HG02943 (cell line): Measurements from ENCODE around the gene PLVAP.

Experiments
- ATAC-seq: cut with Tn5 transposase; IDR thresholded peaks from one replicate; pipeline ENCODE4 v1.9.1; 2021; ENCODE audit warnings: mild to moderate bottlenecking, low read depth, moderate library complexity; ENCODE audit not compliant: unreplicated experiment

Gene PLVAP, protein sequence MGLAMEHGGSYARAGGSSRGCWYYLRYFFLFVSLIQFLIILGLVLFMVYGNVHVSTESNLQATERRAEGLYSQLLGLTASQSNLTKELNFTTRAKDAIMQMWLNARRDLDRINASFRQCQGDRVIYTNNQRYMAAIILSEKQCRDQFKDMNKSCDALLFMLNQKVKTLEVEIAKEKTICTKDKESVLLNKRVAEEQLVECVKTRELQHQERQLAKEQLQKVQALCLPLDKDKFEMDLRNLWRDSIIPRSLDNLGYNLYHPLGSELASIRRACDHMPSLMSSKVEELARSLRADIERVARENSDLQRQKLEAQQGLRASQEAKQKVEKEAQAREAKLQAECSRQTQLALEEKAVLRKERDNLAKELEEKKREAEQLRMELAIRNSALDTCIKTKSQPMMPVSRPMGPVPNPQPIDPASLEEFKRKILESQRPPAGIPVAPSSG

DNA sequence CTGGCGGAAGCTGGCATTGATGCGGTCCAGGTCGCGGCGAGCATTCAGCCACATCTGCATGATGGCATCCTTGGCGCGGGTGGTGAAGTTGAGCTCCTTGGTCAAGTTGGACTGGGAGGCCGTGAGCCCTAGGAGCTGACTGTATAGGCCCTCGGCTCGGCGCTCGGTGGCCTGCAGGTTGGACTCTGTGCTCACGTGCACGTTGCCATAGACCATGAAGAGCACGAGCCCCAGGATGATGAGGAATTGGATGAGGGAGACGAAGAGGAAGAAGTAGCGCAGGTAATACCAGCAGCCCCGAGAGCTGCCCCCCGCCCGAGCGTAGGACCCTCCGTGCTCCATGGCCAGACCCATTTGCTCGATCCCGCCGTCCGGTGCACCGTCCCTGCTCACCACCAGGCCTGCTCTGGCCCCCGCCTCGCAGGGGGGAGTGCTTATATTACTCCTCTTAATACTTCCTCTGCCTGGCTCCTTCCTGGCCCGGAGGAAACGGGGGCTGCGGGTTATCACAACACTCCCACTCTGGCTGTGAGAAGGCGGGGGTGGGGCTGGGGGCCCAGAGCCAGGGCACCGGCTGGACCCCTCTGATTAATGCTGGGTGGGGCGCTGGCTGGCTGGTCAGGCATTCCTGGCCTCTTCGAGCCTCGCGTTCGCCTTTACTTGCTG is at the start of gene PLVAP:
Gene PLVAP (minus strand): TSS at position 408 of the 666 bp plus-strand sequence. CDS start 54 bp downstream, at position 354.
- ATAC-seq, result no peak

DNA sequence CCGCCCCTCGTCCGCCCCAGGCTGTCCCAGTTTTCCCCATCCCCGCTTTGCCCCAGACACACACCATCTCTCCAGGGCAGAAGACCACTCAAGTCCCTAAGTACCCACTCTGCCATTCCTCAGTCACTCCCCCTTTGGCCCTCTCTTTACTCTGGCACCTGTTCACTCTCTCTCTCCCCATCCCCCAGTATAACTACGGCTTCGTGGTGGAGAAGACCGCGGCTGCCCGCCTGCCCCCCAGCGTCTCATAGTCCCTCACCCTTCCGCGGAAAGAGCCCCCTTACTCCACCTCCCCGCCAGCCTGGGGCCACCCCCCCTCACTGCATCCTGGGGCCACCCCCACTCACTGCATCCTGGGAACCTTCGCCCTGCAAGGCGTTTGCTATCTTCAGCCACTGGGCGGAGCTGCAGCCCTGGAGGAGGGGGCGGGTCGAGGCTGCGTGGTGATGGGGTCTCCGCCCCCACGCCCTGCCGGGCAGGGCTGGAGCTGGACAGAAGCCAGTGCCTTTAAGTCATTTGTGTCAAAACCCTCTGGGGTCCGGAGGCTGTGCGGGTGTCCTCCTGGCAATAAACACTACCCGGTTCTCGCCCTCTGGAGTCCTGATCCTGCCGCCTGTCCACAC is 47.7 kb upstream of the PLVAP start:
- no peak for ATAC-seq

DNA sequence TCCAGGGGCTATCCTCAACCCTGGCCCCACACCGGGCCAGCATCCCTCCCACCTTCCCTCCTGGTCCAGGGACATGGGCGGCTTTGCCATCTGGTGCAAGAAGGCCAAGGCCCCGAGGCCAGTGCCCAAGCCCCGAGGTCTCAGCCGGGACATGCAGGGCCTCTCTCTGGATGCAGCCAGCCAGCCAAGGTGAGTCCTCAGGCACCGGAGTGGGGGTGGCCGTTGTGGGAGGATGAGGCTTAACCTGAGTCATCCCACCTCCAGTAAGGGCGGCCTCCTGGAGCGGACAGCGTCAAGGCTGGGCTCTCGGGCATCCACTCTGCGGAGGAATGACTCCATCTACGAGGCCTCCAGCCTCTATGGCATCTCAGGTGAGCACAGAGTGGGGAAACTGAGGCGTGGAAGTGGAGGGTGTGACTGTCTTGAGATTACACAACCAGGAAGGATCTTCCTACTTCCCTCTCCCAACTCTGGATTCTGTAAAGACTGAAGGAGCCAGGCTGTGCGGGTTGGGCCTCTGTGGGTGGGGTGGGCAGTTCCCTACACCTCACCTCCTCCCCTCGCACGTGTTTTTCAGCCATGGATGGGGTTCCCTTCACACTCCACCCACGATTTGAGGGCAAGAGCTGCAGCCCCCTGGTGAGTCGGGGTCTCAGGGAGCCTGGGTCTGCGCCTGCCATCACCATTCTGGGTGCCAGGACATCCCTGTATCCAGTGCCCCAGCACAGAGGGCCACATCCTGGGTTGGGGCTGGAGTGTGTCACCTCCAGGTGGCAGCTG is 46.5 kb upstream of the PLVAP start:
- no peak for ATAC-seq

DNA sequence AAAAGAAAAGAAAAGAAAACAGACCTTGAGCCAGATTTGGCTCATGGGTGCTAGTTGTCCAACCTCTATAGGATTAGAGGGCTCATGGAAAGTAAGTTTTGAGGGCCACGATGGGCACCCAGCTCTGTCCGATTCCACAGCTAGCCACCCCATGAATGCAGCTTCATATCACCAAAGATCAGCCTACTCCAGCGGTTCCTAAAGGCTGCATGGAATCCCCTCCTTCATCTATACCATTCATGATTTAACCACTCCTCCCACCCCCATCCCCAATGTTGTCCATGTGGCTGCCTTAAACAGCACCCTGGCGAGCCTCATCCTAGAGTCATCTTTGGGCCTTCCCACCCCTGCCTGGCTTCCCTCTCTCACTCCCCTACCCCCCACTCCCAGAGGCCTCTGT is 44.8 kb upstream of the PLVAP start:
- no peak for ATAC-seq

DNA sequence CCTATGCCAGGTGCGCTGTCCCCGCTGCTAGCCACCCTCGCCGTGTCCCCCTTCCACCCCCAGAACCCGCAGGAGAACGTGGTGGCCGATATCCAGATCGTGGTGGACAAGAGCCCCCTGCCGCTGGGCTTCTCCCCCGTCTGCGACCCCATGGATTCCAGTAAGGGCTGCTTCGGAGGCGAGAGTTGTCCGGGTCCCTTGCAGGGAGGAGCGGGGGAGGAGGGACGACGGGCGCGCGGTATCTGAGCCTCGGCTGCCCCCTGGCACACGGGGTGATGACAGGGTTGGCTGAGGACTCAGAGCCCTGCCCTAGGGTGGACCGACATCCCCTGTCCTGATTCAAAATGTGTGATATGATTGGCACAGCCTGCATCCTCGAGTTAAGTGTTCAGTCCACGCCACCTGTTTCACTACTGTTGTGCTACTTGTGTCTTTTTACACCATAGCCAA is 43.4 kb upstream of the PLVAP start:
- no peak for ATAC-seq

DNA sequence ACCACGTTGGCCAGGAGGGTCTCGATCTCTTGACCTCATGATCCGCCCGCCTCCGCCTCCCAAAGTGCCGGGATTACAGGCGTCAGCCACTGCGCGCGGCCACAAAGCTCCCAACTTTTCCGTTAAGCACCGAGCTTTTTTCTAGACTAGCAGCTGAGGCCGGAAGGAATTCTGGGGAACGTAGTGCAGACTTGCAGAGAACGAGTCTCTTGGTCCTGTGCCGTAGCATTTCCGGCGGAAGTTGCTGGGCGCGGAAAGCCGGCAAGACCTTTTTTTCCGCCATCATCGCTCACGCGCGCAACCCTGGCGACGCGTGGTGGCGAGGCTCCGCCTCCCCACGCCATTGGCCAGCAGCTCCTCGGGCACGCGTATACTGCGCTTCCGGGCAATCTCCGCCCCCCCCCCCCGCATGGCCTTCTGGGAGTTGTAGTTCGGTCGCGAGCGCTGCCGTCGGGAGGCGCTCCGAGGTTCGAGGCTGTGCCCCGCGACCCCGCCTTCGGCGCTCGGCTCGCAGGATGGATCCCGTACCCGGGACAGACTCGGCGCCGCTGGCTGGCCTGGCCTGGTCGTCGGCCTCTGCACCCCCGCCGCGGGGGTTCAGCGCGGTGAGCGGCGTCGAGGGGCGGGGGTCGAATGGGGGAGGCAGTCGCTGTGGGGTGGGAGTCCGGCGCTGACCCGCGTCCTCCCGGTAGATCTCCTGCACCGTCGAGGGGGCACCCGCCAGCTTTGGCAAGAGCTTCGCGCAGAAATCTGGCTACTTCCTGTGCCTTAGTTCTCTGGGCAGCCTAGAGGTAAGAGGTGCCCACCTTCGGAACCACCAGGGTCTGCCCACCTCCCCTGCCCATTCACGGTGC is 42.7 kb upstream of the PLVAP start, which contains the start of gene MVB12A:
Gene MVB12A (plus strand): TSS at position 427 of the 854 bp plus-strand sequence. CDS start 89 bp downstream, at position 516.
- ATAC-seq, result peak; percentile 88

DNA sequence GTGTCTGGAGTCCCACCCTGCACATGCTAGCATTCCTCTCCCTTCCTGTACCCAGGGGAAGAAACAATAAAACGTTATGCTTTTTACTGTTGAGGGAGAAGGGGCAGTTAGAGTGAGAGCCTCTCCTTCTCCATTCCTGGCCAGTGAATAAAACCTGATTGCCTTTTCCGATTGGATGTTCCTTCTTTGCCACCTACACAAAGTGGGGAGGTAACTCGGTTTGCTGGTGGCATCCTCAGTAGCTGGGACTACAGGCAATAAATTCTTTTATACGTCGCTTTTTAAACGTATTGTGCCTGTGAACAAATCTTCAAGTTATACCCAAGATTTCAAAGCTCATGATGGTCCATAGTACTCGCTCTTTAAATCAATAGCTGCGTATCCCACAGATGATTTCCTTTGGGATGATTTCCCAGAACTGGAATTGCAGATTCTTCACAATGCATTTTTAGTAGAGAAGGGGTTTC is 42.0 kb upstream of the PLVAP start:
- no peak for ATAC-seq

DNA sequence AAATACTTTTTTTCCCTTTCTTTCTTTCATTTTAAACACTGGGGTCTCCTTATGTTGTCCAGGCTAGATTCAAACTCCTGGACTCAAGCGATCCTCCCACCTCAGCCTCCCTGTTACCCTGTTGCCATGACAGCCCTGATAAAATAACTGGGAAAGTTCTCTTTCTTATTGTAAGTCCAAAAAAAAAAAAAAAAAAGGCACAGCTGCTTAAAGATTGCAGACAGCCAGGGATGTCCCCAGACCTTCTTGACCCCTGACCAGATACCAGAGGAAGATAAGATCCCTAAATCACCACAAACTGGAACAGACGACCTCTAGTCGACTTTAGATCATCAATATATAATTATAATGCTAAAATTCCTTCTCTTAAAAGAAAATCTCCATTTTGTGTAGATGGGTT is 41.6 kb upstream of the PLVAP start:
- ATAC-seq, result no peak

DNA sequence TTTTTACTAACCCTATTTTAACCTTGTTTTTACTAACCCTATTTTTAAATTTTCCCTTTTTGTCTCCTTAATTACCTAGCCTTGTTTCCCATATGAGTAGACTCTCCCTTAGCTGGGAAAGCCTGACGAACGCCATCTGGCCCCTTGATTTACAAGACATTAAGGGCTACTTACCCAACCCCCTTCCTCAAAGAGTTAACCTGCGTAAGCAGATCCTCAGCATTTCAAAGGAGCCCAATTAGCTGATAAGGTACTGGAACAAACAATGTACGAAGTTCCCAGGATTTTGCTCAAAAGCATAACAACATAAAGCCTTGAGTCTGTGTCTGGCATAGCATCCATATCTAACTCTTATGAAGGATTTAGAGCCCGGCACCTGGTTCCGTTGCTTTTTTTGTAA is 38.0 kb upstream of the PLVAP start:
- no peak for ATAC-seq

DNA sequence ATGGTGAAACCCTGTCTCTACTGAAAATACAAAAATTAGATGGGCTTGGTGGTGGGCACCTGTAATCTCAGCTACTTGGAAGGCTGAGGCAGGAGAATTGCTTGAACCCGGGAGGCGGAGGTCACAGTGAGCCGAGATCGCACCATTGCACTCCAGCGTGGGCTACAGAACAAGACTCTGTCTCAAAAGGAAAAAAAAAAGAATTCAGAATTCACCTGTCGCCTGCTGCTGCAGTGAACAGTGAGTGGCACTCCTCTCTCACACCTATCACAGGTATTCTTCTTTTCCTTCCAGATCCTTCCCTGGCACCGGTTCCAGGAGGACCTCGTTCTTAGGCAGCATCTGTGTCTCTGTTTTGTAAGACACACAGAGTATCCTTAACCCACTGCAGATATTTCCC is 37.0 kb upstream of the PLVAP start:
- no peak for ATAC-seq

DNA sequence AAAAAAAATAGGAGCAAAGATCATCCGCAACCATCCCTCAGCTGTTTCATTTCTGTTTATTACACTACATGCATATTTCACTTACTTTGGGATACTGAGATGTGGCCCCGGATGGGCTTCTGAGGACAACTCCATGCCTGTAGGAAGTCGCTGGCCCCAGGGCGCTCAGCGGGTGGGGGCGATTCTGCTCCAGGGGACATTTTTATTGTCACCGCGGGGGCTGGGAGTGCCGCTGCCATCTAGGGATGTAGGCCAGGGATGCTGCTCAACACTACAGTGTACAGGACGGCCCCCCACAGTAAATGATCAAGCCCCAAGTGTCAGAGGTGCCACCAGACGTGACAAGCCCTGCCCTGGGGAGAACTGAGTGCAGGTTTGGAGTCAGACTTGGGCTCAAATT is 34.7 kb upstream of the PLVAP start:
- ATAC-seq, result no peak

DNA sequence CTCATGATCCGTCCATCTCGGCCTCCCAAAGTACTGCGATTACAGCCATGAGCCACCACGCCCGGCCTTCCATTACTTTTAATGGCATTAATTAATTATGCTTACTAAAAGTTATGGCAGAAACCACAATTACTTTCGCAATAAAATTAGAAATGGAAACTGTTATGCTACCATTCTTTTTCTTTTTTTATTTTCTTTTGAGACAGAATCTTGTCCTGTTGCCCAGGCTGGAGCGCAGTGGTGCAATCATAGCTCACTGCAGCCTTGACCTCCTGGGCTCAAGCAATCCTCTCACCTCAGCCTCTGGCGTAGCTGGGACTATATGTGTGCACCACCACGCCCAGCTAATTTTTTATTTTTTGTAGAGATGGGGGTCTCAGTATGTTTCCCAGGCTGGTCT is 32.8 kb upstream of the PLVAP start:
- no peak for ATAC-seq

DNA sequence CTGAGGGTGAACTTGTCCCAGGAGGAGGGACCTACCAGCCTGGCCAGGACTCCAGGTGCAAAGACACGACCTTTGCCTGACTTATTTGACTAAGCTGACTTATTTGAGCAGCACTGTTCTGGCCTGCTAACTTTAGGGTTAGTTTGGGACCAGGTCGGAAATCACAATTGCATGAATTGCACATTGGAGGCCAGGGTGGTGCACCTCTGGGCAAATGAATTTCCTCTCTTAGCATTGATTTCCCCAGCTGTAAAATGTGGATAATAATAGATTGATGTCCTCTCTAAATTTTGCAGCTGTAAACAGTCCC is 29.7 kb upstream of the PLVAP start:
- no peak for ATAC-seq

DNA sequence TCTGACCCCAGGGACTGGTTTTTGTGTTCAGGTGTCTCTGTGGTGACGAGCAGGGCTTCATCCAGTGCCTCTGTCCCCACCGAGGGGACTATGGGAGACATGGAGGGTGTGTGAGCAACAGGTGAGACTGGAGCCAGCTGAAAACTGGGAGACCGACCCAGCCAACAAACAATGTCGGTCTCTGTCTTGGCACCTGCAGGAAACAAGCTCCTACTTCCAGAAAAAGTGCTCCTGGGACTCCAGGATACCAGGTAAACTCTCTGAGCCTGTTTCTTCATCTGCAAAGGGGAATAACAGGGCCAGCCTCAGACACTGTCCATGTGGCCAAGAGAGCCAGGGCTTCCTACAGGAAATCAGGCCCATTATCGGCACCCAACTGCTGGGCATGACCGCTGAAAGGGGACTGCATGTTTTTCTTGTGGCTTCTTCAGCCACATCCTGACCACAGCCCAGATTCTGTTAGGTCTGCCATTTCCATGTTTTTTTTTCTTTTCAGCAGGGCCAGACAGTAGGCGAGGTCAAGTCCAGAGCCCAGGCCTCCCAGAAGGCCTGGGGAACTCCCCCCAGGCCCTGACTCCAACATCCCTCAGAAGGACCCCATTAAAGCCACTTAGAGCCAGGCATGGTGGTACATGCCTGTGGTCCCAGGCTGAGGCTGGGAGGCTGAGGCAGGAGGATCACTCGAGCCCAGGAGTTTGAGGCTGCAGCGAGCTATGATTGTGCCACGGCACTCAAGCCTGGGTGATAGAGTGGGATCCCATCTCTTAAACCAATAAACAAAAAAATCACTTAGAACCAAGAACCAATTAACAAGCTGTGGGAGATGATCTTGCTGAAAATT is 29.1 kb upstream of the PLVAP start:
- no peak for ATAC-seq

DNA sequence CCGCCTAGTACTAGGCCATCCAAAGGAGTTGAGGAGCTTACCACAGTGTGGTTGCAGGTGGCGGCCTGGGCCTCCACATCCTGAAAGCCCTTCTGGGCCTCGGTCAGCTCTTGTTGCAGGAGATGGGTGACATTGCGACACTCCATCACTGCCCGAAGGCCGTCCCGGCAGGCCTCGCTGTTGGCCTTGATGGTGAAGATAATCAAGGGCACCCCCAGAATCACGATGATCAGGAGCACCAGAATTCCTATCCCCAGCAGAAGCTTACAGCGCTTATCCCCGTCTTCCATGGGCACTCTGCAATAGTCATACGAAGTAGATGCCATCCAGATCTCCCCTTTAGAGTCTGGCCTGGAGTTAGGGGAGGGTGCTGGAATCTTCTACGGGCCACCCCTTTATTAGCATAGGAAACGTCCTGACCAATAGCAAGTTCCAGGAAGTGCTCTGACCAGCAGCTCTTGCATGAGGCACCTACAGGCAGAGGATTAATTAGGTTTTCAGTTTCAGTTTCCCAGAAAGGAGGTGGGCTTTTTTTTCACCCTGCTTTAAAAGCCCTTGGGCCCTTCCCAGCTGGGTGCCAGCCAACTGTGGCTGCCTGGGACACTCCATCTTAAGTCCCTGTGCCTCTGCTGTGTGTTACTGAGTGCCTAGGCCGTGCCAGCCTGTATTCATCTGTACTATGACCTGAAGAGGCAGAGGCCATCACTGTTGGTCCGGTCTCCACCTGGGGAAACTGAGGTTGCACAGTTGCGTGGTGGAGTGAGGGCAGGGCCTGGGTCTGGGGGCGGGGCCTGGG is 28.3 kb upstream of the PLVAP start, which contains the start of gene BST2:
Gene BST2 (minus strand): TSS at position 381 of the 796 bp plus-strand sequence. CDS start 55 bp downstream, at position 326.
- peak; percentile 67 for ATAC-seq

DNA sequence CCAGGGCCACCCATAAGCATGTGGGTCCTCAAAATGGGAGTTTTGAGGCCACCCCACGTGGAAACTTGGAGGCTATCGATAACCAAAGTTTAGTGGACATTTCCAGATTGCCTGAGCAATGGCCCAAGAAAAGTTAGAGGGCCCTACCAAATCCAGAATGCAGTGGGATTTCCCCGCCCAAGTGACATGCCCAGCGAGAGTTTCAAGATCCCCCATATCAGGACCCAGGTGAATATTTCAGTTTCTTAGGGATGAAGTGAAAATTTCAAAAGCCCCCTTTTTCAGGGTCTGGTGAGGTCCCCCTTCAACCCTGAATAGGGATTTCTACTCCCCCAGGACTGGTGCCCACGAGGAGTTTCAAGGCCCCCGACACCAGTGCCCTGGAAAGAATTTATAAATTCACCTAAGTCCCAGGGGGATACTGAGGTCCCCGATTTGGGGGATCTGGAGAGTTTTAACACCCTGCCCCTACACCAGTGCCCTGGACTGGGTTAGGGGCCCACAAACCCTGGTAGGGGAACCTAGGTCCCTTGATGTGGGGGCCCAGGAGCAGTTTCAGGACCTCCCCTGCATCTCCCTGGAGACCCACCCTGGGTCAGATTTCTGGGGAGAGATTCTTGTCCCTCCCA is 27.6 kb upstream of the PLVAP start:
- ATAC-seq, result no peak

DNA sequence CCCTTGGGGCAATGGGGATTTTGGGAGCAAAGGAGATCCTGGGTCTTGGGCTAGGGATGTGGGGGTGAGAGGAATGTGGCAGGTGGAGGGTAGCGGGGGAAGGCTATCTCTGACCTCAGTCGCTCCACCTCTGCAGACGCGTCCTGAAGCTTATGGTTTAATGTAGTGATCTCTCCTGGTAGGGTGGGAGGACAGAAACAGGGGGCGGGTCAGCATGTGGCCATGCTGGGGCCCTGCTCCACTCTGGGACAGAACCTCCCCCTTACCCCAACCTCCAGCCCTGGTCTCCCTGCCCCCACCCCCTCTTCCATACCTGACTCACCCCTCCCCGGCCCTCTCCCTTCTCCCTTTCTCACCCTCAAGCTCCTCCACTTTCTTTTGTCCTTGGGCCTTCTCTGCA is 26.9 kb upstream of the PLVAP start:
- ATAC-seq, result no peak
